HEK293T (cell line): Measurements from ENCODE around the gene RAB10.

Source experiments
- ARNT ChIP-seq: fragments of 450-650 bp; IDR thresholded peaks from 2 replicates; pipeline ENCODE4 v1.6.1; 2017; ENCODE audit warnings: mild to moderate bottlenecking
- BHLHE40 ChIP-seq: fragments of 450-650 bp; IDR thresholded peaks from 2 replicates; pipeline ENCODE4 v1.6.1; 2016; ENCODE audit warnings: mild to moderate bottlenecking, moderate library complexity, borderline replicate concordance
- FOXA1 ChIP-seq: fragments of 450-650 bp; IDR thresholded peaks from 2 replicates; pipeline ENCODE4 v1.6.1; 2016; ENCODE audit warnings: mild to moderate bottlenecking
- FOXK2 ChIP-seq: fragments of 450-650 bp; IDR thresholded peaks from 2 replicates; pipeline ENCODE4 v1.6.1; 2016; ENCODE audit warnings: mild to moderate bottlenecking
- FOXM1 ChIP-seq: fragments of 450-650 bp; IDR thresholded peaks from 2 replicates; pipeline ENCODE4 v1.6.1; 2017; ENCODE audit warnings: mild to moderate bottlenecking, borderline replicate concordance
- HDGF ChIP-seq: fragments of 450-650 bp; IDR thresholded peaks from 2 replicates; pipeline ENCODE4 v1.6.1; 2017; ENCODE audit warnings: antibody characterized with exemption, borderline replicate concordance
- L3MBTL2 ChIP-seq: fragments of 450-650 bp; conservative IDR thresholded peaks from 2 replicates; pipeline ENCODE4 v1.6.1; 2016; ENCODE audit warnings: mild to moderate bottlenecking
- NFRKB ChIP-seq: fragments of 450-650 bp; IDR thresholded peaks from 2 replicates; pipeline ENCODE4 v1.6.1; 2016; ENCODE audit warnings: mild to moderate bottlenecking, moderate library complexity
- SP1 ChIP-seq: fragments of 450-650 bp; IDR thresholded peaks from 2 replicates; pipeline ENCODE4 v1.6.1; 2017
- SUZ12 ChIP-seq: fragments of 450-650 bp; IDR thresholded peaks from 2 replicates; pipeline ENCODE4 v1.6.1; 2016; ENCODE audit warnings: mild to moderate bottlenecking
- TARDBP ChIP-seq: fragments of 450-650 bp; IDR thresholded peaks from 2 replicates; pipeline ENCODE4 v1.6.1; 2016
- ZNF384 ChIP-seq: fragments of 450-650 bp; IDR thresholded peaks from 2 replicates; pipeline ENCODE4 v1.6.1; 2016

GRCh38 chr2:26011609-26011989 is 22.3 kb upstream of the RAB10 start:
- TF ChIP-seq ZNF384 = no peak
- no peak for TF ChIP-seq NFRKB
- no peak for TF ChIP-seq TARDBP
- TF ChIP-seq SUZ12 = no peak
- no peak for TF ChIP-seq FOXA1
- no peak for TF ChIP-seq HDGF
- no peak for TF ChIP-seq FOXK2
- TF ChIP-seq BHLHE40 = no peak
- TF ChIP-seq SP1 = no peak
- TF ChIP-seq L3MBTL2 = no peak
- no peak for TF ChIP-seq FOXM1
- TF ChIP-seq ARNT = no peak
